Cardiac muscle cell (in vitro differentiated cells and primary cell): ENCODE measurements around the gene WFDC2. TPM values are rescaled to one million over a fixed set of nuclear protein-coding genes. Genes with fewer than 3 reads are reported as not detected.

Experiments
- DNase-seq, 2 donors: peaks; one replicate each; pipeline versions ENCODE4 v3.0.0 to v3.0.0-alpha.2; 2010 to 2017; ENCODE audit warnings: low read depth in 1 of 2, low spot score in 1 of 2
- H3K27ac ChIP-seq: fragments of 200-600 bp; sonication (generic); 2 replicates; pipeline ENCODE4 v1.5.1; 2016
- H3K27me3 ChIP-seq: fragments of 200-600 bp; sonication (generic); 2 replicates; pipeline ENCODE4 v1.6.0; 2016; ENCODE audit warnings: control low read depth
- H3K36me3 ChIP-seq: fragments of 200-600 bp; sonication (generic); 2 replicates; pipeline ENCODE4 v1.5.1; 2016; ENCODE audit warnings: control low read depth
- H3K4me1 ChIP-seq: fragments of 200-600 bp; sonication (generic); 2 replicates; pipeline ENCODE4 v1.8.1; 2017; ENCODE audit warnings: low read depth, mild to moderate bottlenecking, mixed run types
- H3K4me3 ChIP-seq: fragments of 200-600 bp; sonication (generic); 2 replicates; pipeline ENCODE4 v1.5.1; 2016; ENCODE audit warnings: mild to moderate bottlenecking
- H3K9me3 ChIP-seq: fragments of 200-600 bp; sonication (generic); 2 replicates; pipeline ENCODE4 v1.5.1; 2017; ENCODE audit warnings: low read depth, mild to moderate bottlenecking, control low read depth
- polyA plus RNA-seq: library from polyadenylated mRNA; unstranded; fragments of >200 nt; fragmentation: Nextera tagmentation; extraction: Ambion mirVana; gene quantifications from 2 replicates; pipeline ENCODE4 v1.2.1, GENCODE V29; 2016
- total RNA-seq: library from RNA; depleted of rRNA; stranded (reverse); fragments of >200 nt; gene quantifications from 2 replicates; pipeline ENCODE4 v1.2.3, GENCODE V29; 2016
- TF ChIP-seq, protein P1 (sequence below): IDR thresholded peaks from 2 replicates; pipeline ENCODE4 v1.5.1; 2012; ENCODE audit warnings: low read depth, mild to moderate bottlenecking, low read length

The WFDC2 gene
- total and polyA plus RNA-seq, 2 experiments from 2014 or later: 0.95 to 7.5 TPM

GRCh38 chr20:45487231-45487635, 17.7 kb downstream of the WFDC2 start:
- no peak overlapping the region for H3K27ac ChIP-seq
- TF ChIP-seq, protein P1, sequence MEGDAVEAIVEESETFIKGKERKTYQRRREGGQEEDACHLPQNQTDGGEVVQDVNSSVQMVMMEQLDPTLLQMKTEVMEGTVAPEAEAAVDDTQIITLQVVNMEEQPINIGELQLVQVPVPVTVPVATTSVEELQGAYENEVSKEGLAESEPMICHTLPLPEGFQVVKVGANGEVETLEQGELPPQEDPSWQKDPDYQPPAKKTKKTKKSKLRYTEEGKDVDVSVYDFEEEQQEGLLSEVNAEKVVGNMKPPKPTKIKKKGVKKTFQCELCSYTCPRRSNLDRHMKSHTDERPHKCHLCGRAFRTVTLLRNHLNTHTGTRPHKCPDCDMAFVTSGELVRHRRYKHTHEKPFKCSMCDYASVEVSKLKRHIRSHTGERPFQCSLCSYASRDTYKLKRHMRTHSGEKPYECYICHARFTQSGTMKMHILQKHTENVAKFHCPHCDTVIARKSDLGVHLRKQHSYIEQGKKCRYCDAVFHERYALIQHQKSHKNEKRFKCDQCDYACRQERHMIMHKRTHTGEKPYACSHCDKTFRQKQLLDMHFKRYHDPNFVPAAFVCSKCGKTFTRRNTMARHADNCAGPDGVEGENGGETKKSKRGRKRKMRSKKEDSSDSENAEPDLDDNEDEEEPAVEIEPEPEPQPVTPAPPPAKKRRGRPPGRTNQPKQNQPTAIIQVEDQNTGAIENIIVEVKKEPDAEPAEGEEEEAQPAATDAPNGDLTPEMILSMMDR: peak; percentile 12
- DNase-seq: peak in 1 of 2 donors; percentile 9
- no peaks in the 10 kb centered on the region for H3K36me3 ChIP-seq
- no peaks in the 10 kb centered on the region for H3K27me3 ChIP-seq
- H3K9me3 ChIP-seq: no peaks in the 10 kb centered on the region
- H3K4me3 ChIP-seq: no peak overlapping the region
- H3K4me1 ChIP-seq: no peaks in the 10 kb centered on the region

- Histone ChIP-seq H3K27ac (no peak overlapping the region), H3K9me3 (no peaks in the 10 kb centered on the region), H3K4me3 (no peak overlapping the region), H3K36me3 (no peaks in the 10 kb centered on the region), H3K4me1 (no peaks in the 10 kb centered on the region), H3K27me3 (no peaks in the 10 kb centered on the region)
- TF ChIP-seq, protein P1: no peak
- no peak for DNase-seq
Measured at GRCh38 chr20:45489083-45489531, 19.6 kb downstream of the WFDC2 start.

DNA sequence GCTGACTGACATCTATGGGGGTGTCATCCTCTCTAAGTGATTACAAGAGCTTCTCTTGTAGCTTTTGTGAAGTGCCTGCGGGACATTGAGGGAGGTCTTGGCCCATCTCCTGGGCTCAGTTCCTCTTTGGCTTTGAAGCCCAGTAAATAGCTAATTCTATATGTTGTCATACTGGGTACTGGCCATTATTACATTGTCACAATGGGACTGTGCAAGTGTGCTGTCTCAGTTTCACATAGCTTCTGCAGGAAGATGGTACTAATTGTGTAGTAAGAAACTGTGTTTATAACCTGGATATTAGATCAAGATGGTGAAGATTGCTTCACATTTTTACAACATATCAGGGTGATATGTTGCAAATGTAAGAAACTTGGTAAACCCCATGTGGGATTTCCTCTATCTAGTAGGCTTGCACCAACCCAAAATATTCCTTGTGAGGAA, 26.0 kb downstream of the WFDC2 start:
- H3K4me3 ChIP-seq: no peak overlapping the region
- peaks cover 6% of the 10 kb centered on the region for H3K27me3 ChIP-seq
- H3K36me3 ChIP-seq: no peaks in the 10 kb centered on the region
- no peak for DNase-seq
- H3K9me3 ChIP-seq: no peaks in the 10 kb centered on the region
- TF ChIP-seq, protein P1: no peak
- no peaks in the 10 kb centered on the region for H3K4me1 ChIP-seq
- H3K27ac ChIP-seq: no peak overlapping the region

GRCh38 chr20:45496166-45496565, 26.6 kb downstream of the WFDC2 start:
- H3K9me3 ChIP-seq: no peaks in the 10 kb centered on the region
- no peaks in the 10 kb centered on the region for H3K36me3 ChIP-seq
- H3K27ac ChIP-seq: no peak overlapping the region
- TF ChIP-seq, protein P1: no peak
- H3K4me1 ChIP-seq: no peaks in the 10 kb centered on the region
- no peak for DNase-seq
- peaks cover 6% of the 10 kb centered on the region for H3K27me3 ChIP-seq
- H3K4me3 ChIP-seq: no peak overlapping the region

GRCh38 chr20:45497971-45498494, 28.5 kb downstream of the WFDC2 start:
- H3K27ac ChIP-seq: no peak overlapping the region
- TF ChIP-seq, protein P1: no peak
- H3K9me3 ChIP-seq: no peaks in the 10 kb centered on the region

More at GRCh38 chr20:45497971-45498494, 28.5 kb downstream of the WFDC2 start:
- H3K36me3 ChIP-seq: no peaks in the 10 kb centered on the region
- peaks cover 6% of the 10 kb centered on the region for H3K27me3 ChIP-seq
- H3K4me3 ChIP-seq: no peak overlapping the region
- DNase-seq: no peak
- H3K4me1 ChIP-seq: no peaks in the 10 kb centered on the region
